BJ (cell line): ENCODE data around the gene ITGB2. TPM values are rescaled to one million over a fixed set of nuclear protein-coding genes. Genes with fewer than 3 reads are reported as not detected.

Source experiments
- CTCF ChIA-PET: fragments of 350-600 bp; formaldehyde crosslinking; extraction: SDS; loops from one replicate; lab custom pipeline; 2021; ENCODE audit warnings: antibody characterized with exemption, inconsistent platforms; lab: Yijun Ruan, JAX
- POLR2A ChIA-PET: fragments of 300-600 bp; sonication (Branson Sonifier 250); formaldehyde crosslinking; extraction: SDS; loops from one replicate; lab custom pipeline; 2021; ENCODE audit warnings: antibody characterized with exemption; lab: Charles Lee
- DNase-seq: peaks from one replicate; pipeline ENCODE4 v3.0.0-alpha.2; 2011; ENCODE audit warnings: low read depth
- H3K27me3 ChIP-seq: 2 replicates; pipeline ENCODE4 v1.6.0; 2011; ENCODE audit warnings: low read length; ENCODE audit not compliant: control insufficient read depth, insufficient read depth
- H3K36me3 ChIP-seq: 2 replicates; pipeline ENCODE4 v1.5.1; 2011; ENCODE audit warnings: low read length; ENCODE audit not compliant: control insufficient read depth, insufficient read depth
- H3K4me3 ChIP-seq: 2 replicates; pipeline ENCODE4 v1.5.1; 2011; ENCODE audit warnings: low read depth, mild to moderate bottlenecking, control low read depth, low read length
- polyA plus RNA-seq: library from polyadenylated mRNA; depleted of rRNA; stranded (reverse); fragments of >200 nt; gene quantifications from 2 replicates; pipeline ENCODE4 v1.2.3, GENCODE V29; 2011
- TF ChIP-seq, protein P1 (sequence below): IDR thresholded peaks from 2 replicates; pipeline ENCODE4 v1.5.1; 2011; ENCODE audit warnings: low read depth, mild to moderate bottlenecking, control low read depth, inconsistent platforms, low read length, moderate library complexity; ENCODE audit not compliant: insufficient read depth

The ITGB2 gene
- polyA plus RNA-seq, 1 experiment = not detected

DNA sequence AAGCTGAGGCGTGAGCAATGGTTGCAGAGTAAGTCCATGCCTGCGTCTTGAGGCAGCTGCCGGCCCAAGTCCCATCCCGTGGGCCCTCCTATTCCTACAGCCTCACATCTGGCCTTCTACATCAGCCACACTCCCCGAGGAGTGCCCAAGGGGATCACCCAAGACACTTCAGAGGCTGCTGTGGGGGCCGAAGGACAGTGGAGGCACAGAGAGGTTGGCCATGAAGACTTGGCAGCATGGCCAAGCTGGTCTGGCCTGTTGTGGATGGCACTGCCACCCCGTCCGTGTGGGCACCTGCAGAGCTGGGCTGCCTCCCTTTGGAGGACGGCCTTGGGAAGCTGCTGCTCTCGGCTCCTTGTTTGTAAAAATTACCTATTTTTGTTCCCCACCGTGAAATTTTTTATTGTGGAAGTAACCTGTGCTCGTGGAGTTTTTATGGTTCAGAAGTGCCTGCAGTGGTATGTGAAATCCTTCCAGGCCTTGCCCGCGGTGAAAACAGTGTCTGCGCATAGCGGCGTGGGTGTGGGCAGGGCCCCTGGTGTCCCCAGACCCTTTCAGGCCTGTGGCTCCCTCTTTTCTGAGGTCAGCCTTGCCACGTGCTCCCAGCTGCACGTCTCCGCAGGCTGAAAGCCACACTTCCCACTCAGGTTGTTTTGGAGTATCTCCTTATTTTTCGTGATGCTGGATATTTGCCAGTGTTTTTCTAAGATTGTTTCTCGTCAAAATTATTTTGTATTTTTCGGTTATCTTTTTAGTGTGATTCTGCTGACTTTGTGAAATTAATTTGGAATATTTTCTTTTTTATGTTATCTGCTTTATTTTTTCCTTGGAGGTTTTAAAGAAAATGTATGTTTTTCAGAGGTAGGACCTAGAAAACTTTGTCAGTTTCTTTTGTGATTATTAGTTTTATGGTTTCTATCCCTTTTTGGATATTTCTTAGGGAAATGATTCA lies 39.7 kb upstream of the ITGB2 start:
- POLR2A ChIA-PET = interaction anchor here (0.6 kb wide), 1 partner anchor 661 kb away, joined by 5 read pairs; no protein-coding TSS in a partner anchor
- TF ChIP-seq, protein P1, sequence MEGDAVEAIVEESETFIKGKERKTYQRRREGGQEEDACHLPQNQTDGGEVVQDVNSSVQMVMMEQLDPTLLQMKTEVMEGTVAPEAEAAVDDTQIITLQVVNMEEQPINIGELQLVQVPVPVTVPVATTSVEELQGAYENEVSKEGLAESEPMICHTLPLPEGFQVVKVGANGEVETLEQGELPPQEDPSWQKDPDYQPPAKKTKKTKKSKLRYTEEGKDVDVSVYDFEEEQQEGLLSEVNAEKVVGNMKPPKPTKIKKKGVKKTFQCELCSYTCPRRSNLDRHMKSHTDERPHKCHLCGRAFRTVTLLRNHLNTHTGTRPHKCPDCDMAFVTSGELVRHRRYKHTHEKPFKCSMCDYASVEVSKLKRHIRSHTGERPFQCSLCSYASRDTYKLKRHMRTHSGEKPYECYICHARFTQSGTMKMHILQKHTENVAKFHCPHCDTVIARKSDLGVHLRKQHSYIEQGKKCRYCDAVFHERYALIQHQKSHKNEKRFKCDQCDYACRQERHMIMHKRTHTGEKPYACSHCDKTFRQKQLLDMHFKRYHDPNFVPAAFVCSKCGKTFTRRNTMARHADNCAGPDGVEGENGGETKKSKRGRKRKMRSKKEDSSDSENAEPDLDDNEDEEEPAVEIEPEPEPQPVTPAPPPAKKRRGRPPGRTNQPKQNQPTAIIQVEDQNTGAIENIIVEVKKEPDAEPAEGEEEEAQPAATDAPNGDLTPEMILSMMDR = no peak
- Histone ChIP-seq H3K27me3 (no peaks in the 10 kb centered on the region), H3K36me3 (peaks cover 7% of the 10 kb centered on the region), H3K4me3 (no peak overlapping the region)
- CTCF ChIA-PET = interaction anchor here (0.5 to 4.9 kb wide), 4 partner anchors 11 to 761 kb away, joined by 3 to 48 read pairs (median 6); no protein-coding TSS in a partner anchor
- DNase-seq = no peak

- DNase-seq = no peak
- POLR2A ChIA-PET = interaction anchor here (0.6 kb wide), 1 partner anchor 9 kb away, joined by 4 read pairs; no protein-coding TSS in a partner anchor
- TF ChIP-seq, protein P1 = no peak
- CTCF ChIA-PET = interaction anchor here (0.5 to 4.9 kb wide), 10 partner anchors 10 to 760 kb away, joined by 3 to 48 read pairs (median 6); no protein-coding TSS in a partner anchor
- Histone ChIP-seq H3K4me3 (no peak overlapping the region), H3K36me3 (peaks cover 7% of the 10 kb centered on the region), H3K27me3 (no peaks in the 10 kb centered on the region)
Observed at GRCh38 chr21:44959376-44960091, 38.8 kb upstream of the ITGB2 start.

DNA sequence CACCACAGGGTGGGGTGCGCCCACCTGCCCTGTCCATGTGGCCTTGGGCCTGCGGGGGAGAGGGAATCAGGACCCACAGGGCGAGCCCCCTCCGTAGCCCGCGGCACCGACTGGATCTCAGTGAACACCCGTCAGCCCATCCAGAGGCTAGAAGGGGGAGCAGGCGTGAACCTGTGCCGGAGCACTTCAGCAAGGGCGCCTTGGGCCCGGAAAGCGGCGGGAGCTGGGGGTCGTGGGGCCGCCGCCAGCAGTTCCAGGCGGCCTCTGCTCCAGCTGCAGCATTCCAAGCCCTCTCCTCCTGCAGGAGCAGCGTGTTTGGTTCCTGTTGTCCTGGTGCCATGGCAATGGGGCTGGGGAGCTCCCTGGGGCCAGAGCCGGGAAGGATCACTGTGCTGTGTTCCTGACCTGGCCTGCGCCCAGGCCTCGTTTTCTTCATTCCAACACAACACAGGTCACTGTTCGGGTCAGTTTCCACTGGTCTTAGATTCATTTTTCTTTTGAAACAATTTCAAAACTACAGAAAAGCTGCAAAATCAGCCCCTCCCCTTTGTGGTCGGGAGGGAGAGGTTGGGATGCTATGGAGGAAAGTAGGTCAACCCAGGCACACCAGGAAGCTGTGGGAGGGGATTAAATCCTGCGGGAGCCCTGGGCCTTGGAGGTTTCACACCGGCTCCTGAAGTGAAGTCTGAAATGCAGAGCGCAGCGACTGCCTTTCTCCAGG lies 37.9 kb upstream of the ITGB2 start:
- TF ChIP-seq, protein P1 = no peak
- no peak for DNase-seq
- ChIA-PET POLR2A (interaction anchor here (0.6 kb wide), 1 partner anchor 8 kb away, joined by 4 read pairs; no protein-coding TSS in a partner anchor), CTCF (interaction anchor here (0.7 to 4.7 kb wide), 6 partner anchors 10 to 179 kb away, joined by 3 to 32 read pairs (median 15); no protein-coding TSS in a partner anchor)
- Histone ChIP-seq H3K36me3 (peaks cover 7% of the 10 kb centered on the region), H3K4me3 (no peak overlapping the region), H3K27me3 (no peaks in the 10 kb centered on the region)

DNA sequence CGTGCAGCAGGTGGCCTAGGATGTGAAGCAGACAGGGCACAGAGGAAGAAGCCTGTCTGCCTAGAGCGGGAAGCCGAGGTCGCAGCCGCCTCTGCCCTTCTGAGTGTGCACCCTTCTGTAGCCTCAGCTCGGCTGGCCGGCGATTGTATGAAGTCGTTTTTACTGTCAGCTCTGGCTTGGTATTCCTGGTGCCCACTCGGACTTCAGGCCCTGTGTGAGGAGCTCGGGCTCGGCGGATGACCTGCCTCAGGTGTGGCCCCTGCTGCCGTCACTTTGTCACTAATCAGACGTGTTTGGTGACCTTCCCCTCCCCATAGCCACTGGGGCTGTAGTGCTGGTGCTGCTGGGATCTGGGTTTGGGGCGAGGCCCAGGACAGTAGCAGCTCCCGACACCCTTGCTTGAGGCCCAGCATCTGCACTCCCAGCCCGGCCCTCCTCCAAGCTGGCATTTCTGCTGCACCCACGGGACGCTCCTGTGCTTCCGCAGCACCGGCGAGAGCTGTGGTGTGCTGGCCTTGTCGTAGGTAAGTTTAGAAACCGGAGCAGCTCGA lies 37.3 kb upstream of the ITGB2 start:
- ChIA-PET POLR2A (no interaction called here), CTCF (interaction anchor here (1.3 to 4.7 kb wide), 5 partner anchors 9 to 182 kb away, joined by 3 to 32 read pairs (median 24); no protein-coding TSS in a partner anchor)
- TF ChIP-seq, protein P1 = no peak
- H3K36me3 ChIP-seq = peaks cover 7% of the 10 kb centered on the region
- no peak overlapping the region for H3K4me3 ChIP-seq
- H3K27me3 ChIP-seq = no peaks in the 10 kb centered on the region
- no peak for DNase-seq
